A673 (cell line): ENCODE measurements around the gene ZBTB20. TPM values are rescaled to one million over a fixed set of nuclear protein-coding genes. Genes with fewer than 3 reads are reported as not detected.

Source experiments
- BruUV-seq: library from RNA; stranded (reverse); fragments of 400-500 nt; replicated peaks from 2 replicates; lab custom pipeline; 2021; lab: Mats Ljungman, UMichigan
- CTCF ChIA-PET: fragments of 300-600 bp; sonication (Branson Sonifier 250); formaldehyde crosslinking; loops from one replicate; lab custom pipeline; 2022; ENCODE audit warnings: antibody characterized with exemption; lab: Charles Lee
- POLR2A ChIA-PET: fragments of 300-600 bp; sonication (Branson Sonifier 250); formaldehyde crosslinking; loops from one replicate; lab custom pipeline; 2022; ENCODE audit warnings: antibody characterized with exemption; ENCODE audit not compliant: low non-redundant PET; lab: Charles Lee
- DNase-seq: peaks from one replicate; pipeline ENCODE4 v3.0.0-alpha.2; 2015; ENCODE audit warnings: low spot score
- H3K27ac ChIP-seq: fragments of 200-600 bp; sonication (generic); 2 replicates; pipeline ENCODE4 v1.5.1; 2016; ENCODE audit warnings: mixed run types, low read depth, mild to moderate bottlenecking, mixed read lengths, antibody characterized with exemption, low read length; ENCODE audit not compliant: poor library complexity, severe bottlenecking
- H3K27me3 ChIP-seq: fragments of 200-600 bp; sonication (generic); replicated peaks from 2 replicates; pipeline ENCODE4 v1.6.1; 2017; ENCODE audit warnings: mixed run types, low read depth, mild to moderate bottlenecking, mixed read lengths, antibody characterized with exemption, low read length; ENCODE audit not compliant: insufficient read depth, poor library complexity
- H3K36me3 ChIP-seq: fragments of 200-600 bp; sonication (generic); 2 replicates; pipeline ENCODE4 v1.6.1; 2016; ENCODE audit warnings: mixed run types, mild to moderate bottlenecking, mixed read lengths, antibody characterized with exemption, low read length; ENCODE audit not compliant: insufficient read depth, poor library complexity, severe bottlenecking
- H3K4me1 ChIP-seq: fragments of 200-600 bp; sonication (generic); 2 replicates; pipeline ENCODE4 v1.6.1; 2017; ENCODE audit warnings: mixed run types, mild to moderate bottlenecking, mixed read lengths, antibody characterized with exemption, low read length; ENCODE audit not compliant: insufficient read depth, poor library complexity, severe bottlenecking
- H3K4me3 ChIP-seq: fragments of 200-600 bp; sonication (generic); 2 replicates; pipeline ENCODE4 v1.5.1; 2016; ENCODE audit warnings: low read depth, mixed run types, mild to moderate bottlenecking, mixed read lengths, low read length; ENCODE audit not compliant: poor library complexity, severe bottlenecking
- H3K9me3 ChIP-seq: fragments of 200-600 bp; sonication (generic); 2 replicates; pipeline ENCODE4 v1.6.1; 2016; ENCODE audit warnings: mixed run types, low read depth, mild to moderate bottlenecking, mixed read lengths, antibody characterized with exemption, low read length; ENCODE audit not compliant: poor library complexity, severe bottlenecking
- CTCF ChIP-seq: fragments of 300-800, 200-600 bp; sonication (generic); conservative IDR thresholded peaks from 2 replicates; pipeline ENCODE4 v1.5.1; 2017; ENCODE audit warnings: low read depth, mild to moderate bottlenecking, antibody characterized with exemption, low read length, moderate library complexity, mixed read lengths
- EZH2 ChIP-seq: fragments of 200-600 bp; sonication (generic); IDR thresholded peaks from 2 replicates; pipeline ENCODE4 v1.6.1; 2017; ENCODE audit warnings: borderline replicate concordance, low read depth, mild to moderate bottlenecking, mixed read lengths, antibody characterized with exemption, low read length; ENCODE audit not compliant: poor library complexity, severe bottlenecking
- intact Hi-C: fragments of 100-400 bp; cut with micrococcal nuclease; formaldehyde crosslinking; loops from one replicate; pipeline ENCODE4 v1.10.0; 2022; ENCODE audit not compliant: unreplicated experiment
- total RNA-seq: library from RNA; stranded (reverse); gene quantifications from 2 replicates; pipeline ENCODE4 v1.2.3, GENCODE V29; 2021

Gene ZBTB20
- total RNA-seq, 1 experiment from 2014 or later = 13.5 TPM

- no peak overlapping the region for H3K27ac ChIP-seq
- BruUV-seq = no TSS peak
Measured at GRCh38 chr3:114848643-114849350, 298.3 kb downstream of the ZBTB20 start.

GRCh38 chr3:114848082-114848481 lies 299.0 kb downstream of the ZBTB20 start:
- BruUV-seq = no TSS peak
- no peaks in the 10 kb centered on the region for H3K36me3 ChIP-seq

More at GRCh38 chr3:114848643-114849350, 298.3 kb downstream of the ZBTB20 start:
- H3K27me3 ChIP-seq = no peaks in the 10 kb centered on the region
- H3K4me1 ChIP-seq = peaks cover 15% of the 10 kb centered on the region
- POLR2A ChIA-PET = no interaction called here
- no peaks in the 10 kb centered on the region for H3K36me3 ChIP-seq
- TF ChIP-seq CTCF (no peak), EZH2 (no peak)
- CTCF ChIA-PET = interaction anchor here (0.6 kb wide), 1 partner anchor 189 kb away, joined by 3 read pairs; no protein-coding TSS in a partner anchor
- intact Hi-C loops = no loop called here
- H3K4me3 ChIP-seq = no peak overlapping the region
- no peaks in the 10 kb centered on the region for H3K9me3 ChIP-seq
- DNase-seq = no peak

GRCh38 chr3:114847564-114847963 lies 299.5 kb downstream of the ZBTB20 start:
- CTCF ChIA-PET = no interaction called here
- H3K9me3 ChIP-seq = no peaks in the 10 kb centered on the region
- DNase-seq = no peak

More at GRCh38 chr3:114848082-114848481, 299.0 kb downstream of the ZBTB20 start:
- POLR2A ChIA-PET = no interaction called here
- peaks cover 15% of the 10 kb centered on the region for H3K4me1 ChIP-seq
- H3K27me3 ChIP-seq = no peaks in the 10 kb centered on the region
- H3K27ac ChIP-seq = no peak overlapping the region
- CTCF ChIA-PET = no interaction called here
- H3K4me3 ChIP-seq = no peak overlapping the region
- H3K9me3 ChIP-seq = no peaks in the 10 kb centered on the region
- no peak for TF ChIP-seq CTCF
- TF ChIP-seq EZH2 = no peak
- no peak for DNase-seq
- intact Hi-C loops = no loop called here

More at GRCh38 chr3:114847564-114847963, 299.5 kb downstream of the ZBTB20 start:
- TF ChIP-seq EZH2 (no peak), CTCF (no peak)
- Histone ChIP-seq H3K4me1 (peaks cover 15% of the 10 kb centered on the region), H3K4me3 (no peak overlapping the region), H3K36me3 (no peaks in the 10 kb centered on the region), H3K27me3 (no peaks in the 10 kb centered on the region), H3K27ac (no peak overlapping the region)
- POLR2A ChIA-PET = no interaction called here
- BruUV-seq = no TSS peak
- intact Hi-C loops = no loop called here
